Astrocyte of the cerebellum (primary cell): Measurements from ENCODE around the gene FAM184A.

Source experiments
- DNase-seq: peaks from one replicate; pipeline ENCODE4 v3.0.0-alpha.2; 2011; ENCODE audit warnings: low read depth
- H3K4me3 ChIP-seq: 2 replicates; pipeline ENCODE4 v1.5.1; 2011; ENCODE audit warnings: mild to moderate bottlenecking, low read depth, low read length, moderate library complexity
- in situ Hi-C: cut with HindIII; loops from 2 replicates; pipeline ENCODE4 v1.10.0; 2017; ENCODE audit warnings: low sequenced_read_pairs
- TF ChIP-seq, protein P1 (sequence below): IDR thresholded peaks from 2 replicates; pipeline ENCODE4 v1.5.1; 2012; ENCODE audit warnings: low read length, low read depth, moderate library complexity, mild to moderate bottlenecking; ENCODE audit errors: missing control alignments

The FAM184A gene, protein sequence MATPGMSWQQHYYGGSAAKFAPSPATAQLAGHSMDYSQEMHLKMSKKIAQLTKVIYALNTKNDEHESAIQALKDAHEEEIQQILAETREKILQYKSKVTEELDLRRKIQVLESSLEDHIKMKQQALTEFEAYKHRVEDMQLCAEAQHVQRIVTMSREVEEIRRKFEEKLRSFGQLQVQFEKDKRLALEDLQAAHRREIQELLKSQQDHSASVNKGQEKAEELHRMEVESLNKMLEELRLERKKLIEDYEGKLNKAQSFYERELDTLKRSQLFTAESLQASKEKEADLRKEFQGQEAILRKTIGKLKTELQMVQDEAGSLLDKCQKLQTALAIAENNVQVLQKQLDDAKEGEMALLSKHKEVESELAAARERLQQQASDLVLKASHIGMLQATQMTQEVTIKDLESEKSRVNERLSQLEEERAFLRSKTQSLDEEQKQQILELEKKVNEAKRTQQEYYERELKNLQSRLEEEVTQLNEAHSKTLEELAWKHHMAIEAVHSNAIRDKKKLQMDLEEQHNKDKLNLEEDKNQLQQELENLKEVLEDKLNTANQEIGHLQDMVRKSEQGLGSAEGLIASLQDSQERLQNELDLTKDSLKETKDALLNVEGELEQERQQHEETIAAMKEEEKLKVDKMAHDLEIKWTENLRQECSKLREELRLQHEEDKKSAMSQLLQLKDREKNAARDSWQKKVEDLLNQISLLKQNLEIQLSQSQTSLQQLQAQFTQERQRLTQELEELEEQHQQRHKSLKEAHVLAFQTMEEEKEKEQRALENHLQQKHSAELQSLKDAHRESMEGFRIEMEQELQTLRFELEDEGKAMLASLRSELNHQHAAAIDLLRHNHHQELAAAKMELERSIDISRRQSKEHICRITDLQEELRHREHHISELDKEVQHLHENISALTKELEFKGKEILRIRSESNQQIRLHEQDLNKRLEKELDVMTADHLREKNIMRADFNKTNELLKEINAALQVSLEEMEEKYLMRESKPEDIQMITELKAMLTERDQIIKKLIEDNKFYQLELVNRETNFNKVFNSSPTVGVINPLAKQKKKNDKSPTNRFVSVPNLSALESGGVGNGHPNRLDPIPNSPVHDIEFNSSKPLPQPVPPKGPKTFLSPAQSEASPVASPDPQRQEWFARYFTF

DNA sequence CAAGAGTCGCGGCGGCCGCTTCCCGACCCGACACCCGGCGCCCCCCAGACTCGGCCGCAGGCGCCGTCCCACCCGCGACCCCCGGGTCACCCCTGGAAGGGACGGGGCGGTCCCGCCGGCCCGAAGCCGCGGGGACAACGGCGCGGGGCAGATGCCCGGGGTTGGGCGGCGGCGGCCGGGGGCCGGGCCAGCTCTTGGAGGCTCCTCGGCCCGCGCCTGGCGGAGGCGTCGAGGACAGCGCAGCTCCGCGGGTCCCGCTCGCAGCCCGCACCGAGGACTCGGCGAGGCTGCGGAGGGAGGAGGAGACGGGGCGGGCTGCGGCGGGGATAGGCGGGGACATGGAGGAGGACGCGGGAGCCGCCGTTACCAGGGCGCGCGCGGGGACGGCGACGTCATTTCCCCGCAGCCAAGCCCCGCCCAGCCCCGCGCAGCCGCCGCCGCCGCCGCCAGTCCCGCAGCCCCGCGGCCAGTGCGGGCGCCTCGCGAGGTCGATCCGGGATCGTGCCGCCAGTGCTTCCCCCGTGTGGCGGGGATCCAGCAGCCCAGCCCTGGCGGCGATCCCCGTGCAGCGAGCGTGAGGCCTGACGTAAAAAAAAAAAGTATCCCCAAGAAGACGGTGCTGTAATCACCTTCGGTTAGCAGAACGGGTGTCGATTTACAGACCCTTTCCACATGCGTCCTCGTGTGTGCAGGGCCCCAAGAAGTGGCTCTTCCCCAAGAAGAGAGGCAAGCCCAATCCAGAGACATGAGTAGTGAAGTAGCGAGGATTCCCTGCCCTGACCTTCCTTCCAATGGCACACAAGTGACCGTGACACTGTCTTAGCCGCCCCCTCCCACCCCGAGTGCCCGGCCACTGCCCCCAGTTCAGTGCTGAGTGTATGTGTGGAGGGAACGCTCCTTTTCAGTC is at the start of gene FAM184A:
TSS of gene FAM184A (minus strand) at position 289 of the 907 bp plus-strand sequence. CDS start 365 bp downstream, outside the sequence.
- in situ Hi-C loops, result no loop called here
- TF ChIP-seq, protein P1, sequence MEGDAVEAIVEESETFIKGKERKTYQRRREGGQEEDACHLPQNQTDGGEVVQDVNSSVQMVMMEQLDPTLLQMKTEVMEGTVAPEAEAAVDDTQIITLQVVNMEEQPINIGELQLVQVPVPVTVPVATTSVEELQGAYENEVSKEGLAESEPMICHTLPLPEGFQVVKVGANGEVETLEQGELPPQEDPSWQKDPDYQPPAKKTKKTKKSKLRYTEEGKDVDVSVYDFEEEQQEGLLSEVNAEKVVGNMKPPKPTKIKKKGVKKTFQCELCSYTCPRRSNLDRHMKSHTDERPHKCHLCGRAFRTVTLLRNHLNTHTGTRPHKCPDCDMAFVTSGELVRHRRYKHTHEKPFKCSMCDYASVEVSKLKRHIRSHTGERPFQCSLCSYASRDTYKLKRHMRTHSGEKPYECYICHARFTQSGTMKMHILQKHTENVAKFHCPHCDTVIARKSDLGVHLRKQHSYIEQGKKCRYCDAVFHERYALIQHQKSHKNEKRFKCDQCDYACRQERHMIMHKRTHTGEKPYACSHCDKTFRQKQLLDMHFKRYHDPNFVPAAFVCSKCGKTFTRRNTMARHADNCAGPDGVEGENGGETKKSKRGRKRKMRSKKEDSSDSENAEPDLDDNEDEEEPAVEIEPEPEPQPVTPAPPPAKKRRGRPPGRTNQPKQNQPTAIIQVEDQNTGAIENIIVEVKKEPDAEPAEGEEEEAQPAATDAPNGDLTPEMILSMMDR, result peak; percentile 21
- peak within 1 kb of the TSS; percentile 47 for H3K4me3 ChIP-seq
- DNase-seq, result peak; percentile 12

DNA sequence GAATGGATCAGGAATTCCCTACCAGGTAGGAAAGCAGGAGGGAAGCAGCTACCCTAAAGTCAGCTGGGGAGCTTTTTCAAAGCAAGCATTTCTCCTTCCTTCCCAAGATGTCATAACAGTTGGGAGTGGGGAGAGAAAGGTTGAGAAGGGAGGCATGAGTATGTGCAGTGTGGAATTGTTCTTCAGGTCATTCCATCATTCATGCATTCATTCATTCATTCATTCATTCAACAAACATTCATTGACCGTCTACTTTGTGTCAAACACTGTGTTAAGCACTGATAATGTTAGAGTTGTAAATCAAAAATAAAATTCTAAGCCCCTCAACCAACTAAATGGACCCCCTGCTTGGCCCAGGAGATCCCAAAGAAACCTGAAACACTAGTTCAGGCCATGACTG is 49.2 kb upstream of the FAM184A start:
- no peak overlapping the region for H3K4me3 ChIP-seq
- DNase-seq, result no peak
- TF ChIP-seq, protein P1, result no peak
- in situ Hi-C loops, result no loop called here

DNA sequence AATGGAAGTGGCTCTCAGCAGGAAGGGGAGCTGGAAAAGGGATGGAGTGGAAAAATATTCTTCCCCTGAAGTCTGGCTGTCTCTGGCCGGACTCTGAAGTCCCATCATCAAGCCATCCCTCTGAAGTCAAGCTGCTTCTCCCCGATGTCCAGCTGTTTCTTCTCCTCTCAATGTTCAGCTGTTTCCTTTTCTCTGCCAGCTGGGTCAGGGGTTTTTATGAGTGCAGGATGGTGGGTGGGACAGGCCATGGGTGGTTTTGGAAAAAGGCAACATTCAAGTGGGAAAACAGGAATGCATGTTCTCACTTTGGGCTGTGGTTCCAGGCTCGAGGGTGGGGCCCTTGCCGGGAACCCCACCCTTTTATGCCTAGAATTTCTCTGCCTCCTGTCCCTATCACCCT is 48.4 kb upstream of the FAM184A start:
- TF ChIP-seq, protein P1, result no peak
- DNase-seq, result no peak
- in situ Hi-C loops, result no loop called here

DNA sequence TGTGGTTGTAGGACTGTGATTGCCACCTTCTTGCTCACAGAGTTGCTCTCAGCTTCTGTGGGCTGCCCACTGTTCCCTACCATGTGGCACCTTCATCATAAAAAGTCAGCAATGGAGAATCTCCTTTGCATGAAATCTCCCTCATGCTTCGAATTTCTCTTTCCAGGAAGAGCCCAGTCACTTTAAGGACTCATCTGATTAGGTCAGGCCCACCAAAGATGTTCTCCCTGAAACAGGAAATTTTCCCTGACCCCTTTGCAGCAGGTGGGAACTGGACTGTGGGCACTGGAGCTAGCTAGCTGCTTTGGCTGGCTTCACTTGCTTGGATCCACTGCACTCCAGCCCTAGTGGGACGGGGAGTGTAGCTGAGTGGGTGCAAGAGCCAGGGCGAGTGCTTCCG is 47.7 kb upstream of the FAM184A start:
- no peak for DNase-seq
- no peak overlapping the region for H3K4me3 ChIP-seq
- TF ChIP-seq, protein P1, result no peak
- in situ Hi-C loops, result no loop called here

More for the DNA sequence above, 48.4 kb upstream of the FAM184A start:
- H3K4me3 ChIP-seq, result no peak overlapping the region

DNA sequence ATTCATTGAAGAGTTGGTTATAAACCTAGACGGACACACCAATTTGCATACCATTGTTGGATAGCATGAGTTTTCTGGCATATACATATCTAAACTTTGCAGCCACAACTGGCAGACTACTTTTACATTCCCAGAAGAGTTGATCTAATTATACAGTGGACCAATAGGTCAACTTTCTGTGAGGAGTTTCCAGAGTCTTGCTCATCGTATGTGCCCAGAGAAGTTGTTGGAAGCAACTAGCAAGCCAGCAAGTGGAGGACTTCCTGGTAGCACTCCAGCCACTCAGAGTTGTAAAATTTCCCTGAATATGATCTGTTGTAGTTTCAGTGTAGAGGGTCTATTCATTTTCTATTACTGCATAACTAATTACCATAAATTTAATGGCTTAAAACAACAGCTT is 47.1 kb upstream of the FAM184A start:
- H3K4me3 ChIP-seq, result no peak overlapping the region
- DNase-seq, result no peak
- TF ChIP-seq, protein P1, result no peak
- in situ Hi-C loops, result no loop called here
